CD14-positive monocyte (primary cell): ENCODE measurements around the gene CPEB3. TPM values are rescaled to one million over a fixed set of nuclear protein-coding genes. Genes with fewer than 3 reads are reported as not detected.

Experiments
- DNase-seq, 3 donors: peaks; one replicate each; pipeline ENCODE4 v3.0.0-alpha.2; 2011 to 2022
- H2AFZ ChIP-seq: 2 replicates; pipeline ENCODE4 v1.6.0; 2012; ENCODE audit warnings: mild to moderate bottlenecking, low read depth, low read length, inconsistent platforms; ENCODE audit not compliant: insufficient read depth, poor library complexity, severe bottlenecking
- H3K27ac ChIP-seq, 2 donors: 1 replicate in 1 of 2; 2 replicates in 1 of 2; pipeline ENCODE4 v1.5.1; 2012 to 2013; ENCODE audit warnings: low read length in 2 of 2, control low read depth in 1 of 2, inconsistent platforms in 1 of 2, low read depth in 1 of 2, mild to moderate bottlenecking in 1 of 2
- H3K27me3 ChIP-seq, 2 donors: one replicate each; pipeline versions ENCODE4 v1.6.0 to v1.6.1; 2011 to 2013; ENCODE audit warnings: low read length in 2 of 2; ENCODE audit not compliant: control insufficient read depth in 2 of 2, insufficient read depth in 2 of 2
- H3K36me3 ChIP-seq, 2 donors: replicated peaks in 1 of 2; 1 replicate in 1 of 2; 2 replicates in 1 of 2; pipeline versions ENCODE4 v1.5.1 to v1.6.1; 2012 to 2013; ENCODE audit warnings: low read length in 2 of 2, control low read depth in 1 of 2, inconsistent platforms in 1 of 2, mild to moderate bottlenecking in 1 of 2; ENCODE audit not compliant: insufficient read depth in 2 of 2, control insufficient read depth in 1 of 2
- H3K4me1 ChIP-seq, 2 donors: 1 replicate in 1 of 2; 2 replicates in 1 of 2; pipeline versions ENCODE4 v1.5.1 to v1.6.1; 2012 to 2013; ENCODE audit warnings: low read length in 2 of 2, control low read depth in 1 of 2, inconsistent platforms in 1 of 2, mild to moderate bottlenecking in 1 of 2, moderate library complexity in 1 of 2; ENCODE audit not compliant: insufficient read depth in 2 of 2, control insufficient read depth in 1 of 2
- H3K4me2 ChIP-seq: replicated peaks from 2 replicates; pipeline ENCODE3; 2012; ENCODE audit warnings: low read length, moderate library complexity, mild to moderate bottlenecking; ENCODE audit not compliant: poor library complexity, severe bottlenecking; ENCODE audit errors: extremely low read depth
- H3K4me3 ChIP-seq, 3 experiments: fragments of 200-600 bp in 1 of 3; sonication (generic) in 1 of 3; replicated peaks in 1 of 3; 1 replicate in 2 of 3; 2 replicates in 1 of 3; pipeline ENCODE4 v1.5.1; 2011 to 2013; ENCODE audit warnings: low read length in 3 of 3, mild to moderate bottlenecking in 3 of 3, control low read depth in 2 of 3, low read depth in 2 of 3, inconsistent platforms in 1 of 3, moderate library complexity in 1 of 3
- H3K79me2 ChIP-seq: 2 replicates; pipeline ENCODE4 v1.6.0; 2012; ENCODE audit warnings: mild to moderate bottlenecking, control low read depth, inconsistent platforms, low read length, moderate library complexity; ENCODE audit not compliant: insufficient read depth
- H3K9ac ChIP-seq: 2 replicates; pipeline ENCODE4 v1.6.0; 2017; ENCODE audit warnings: low read length, mild to moderate bottlenecking; ENCODE audit not compliant: insufficient read depth, poor library complexity, severe bottlenecking
- H3K9me3 ChIP-seq, 2 donors: replicated peaks in 1 of 2; 1 replicate in 1 of 2; 2 replicates in 1 of 2; pipeline versions ENCODE4 v1.5.1 to v1.6.1; 2012 to 2013; ENCODE audit warnings: low read length in 2 of 2, control low read depth in 1 of 2; ENCODE audit not compliant: control insufficient read depth in 1 of 2, insufficient read depth in 1 of 2
- H4K20me1 ChIP-seq: 2 replicates; pipeline ENCODE4 v1.6.0; 2012; ENCODE audit warnings: mild to moderate bottlenecking, low read length, control low read depth, moderate library complexity; ENCODE audit not compliant: insufficient read depth
- H3K27ac Mint-ChIP-seq, 7 donors: one replicate each; pipeline ENCODE4 v1.8.0; 2020; ENCODE audit warnings: mild to moderate bottlenecking in 7 of 7, mixed read lengths in 7 of 7, moderate library complexity in 6 of 7, inconsistent platforms in 2 of 7
- H3K27me3 Mint-ChIP-seq, 3 donors: one replicate each; pipeline ENCODE4 v1.8.0; 2021 to 2022; ENCODE audit warnings: low read depth in 3 of 3, mild to moderate bottlenecking in 3 of 3, mixed read lengths in 3 of 3, moderate library complexity in 3 of 3, inconsistent platforms in 1 of 3
- H3K36me3 Mint-ChIP-seq, 2 donors: one replicate each; pipeline ENCODE4 v1.8.0; 2020; ENCODE audit warnings: mixed read lengths in 2 of 2, inconsistent platforms in 1 of 2, mild to moderate bottlenecking in 1 of 2
- H3K4me1 Mint-ChIP-seq: one replicate; pipeline ENCODE4 v1.8.0; 2020; ENCODE audit warnings: mild to moderate bottlenecking, mixed read lengths
- H3K4me3 Mint-ChIP-seq, 2 donors: one replicate each; pipeline ENCODE4 v1.8.0; 2020; ENCODE audit warnings: mild to moderate bottlenecking in 2 of 2, mixed read lengths in 2 of 2, moderate library complexity in 1 of 2
- H3K9me3 Mint-ChIP-seq, 7 donors: one replicate each; pipeline ENCODE4 v1.8.0; 2020 to 2022; ENCODE audit warnings: mixed read lengths in 7 of 7, mild to moderate bottlenecking in 6 of 7, moderate library complexity in 6 of 7, inconsistent platforms in 2 of 7
- WGBS: methylation state at CpG from one replicate; pipeline ENCODE4 v1.1.5; 2013; ENCODE audit warnings: missing lambda C conversion rate; ENCODE audit not compliant: insufficient coverage; 5-methylcytosine and 5-hydroxymethylcytosine counted together
- intact Hi-C, 2 donors: fragments of 100-400 bp; cut with micrococcal nuclease; formaldehyde crosslinking; loops; one replicate each; pipeline versions ENCODE4 v1.15.0 to v1.15.1; 2023
- polyA plus RNA-seq, 3 donors: library from polyadenylated mRNA; depleted of rRNA in 1 of 3; unstranded in 2 of 3; stranded (reverse) in 1 of 3; fragments of 300-500 nt in 2 of 3; fragments of >200 nt in 1 of 3; fragmentation: Illumina TruSeq in 2 of 3; gene quantifications; 1 replicate in 2 of 3; 2 replicates in 1 of 3; pipeline ENCODE4 v1.2.3, GENCODE V29; 2012 to 2021
- TF ChIP-seq, protein P1 (sequence below): fragments of 200-600 bp; IDR thresholded peaks from one replicate; pipeline ENCODE4 v1.8.0; 2022; ENCODE audit warnings: antibody characterized with exemption, mild to moderate bottlenecking

Gene CPEB3
- polyA plus RNA-seq, 3 donors = 1.8 to 2.9 (median 2.1) TPM

DNA sequence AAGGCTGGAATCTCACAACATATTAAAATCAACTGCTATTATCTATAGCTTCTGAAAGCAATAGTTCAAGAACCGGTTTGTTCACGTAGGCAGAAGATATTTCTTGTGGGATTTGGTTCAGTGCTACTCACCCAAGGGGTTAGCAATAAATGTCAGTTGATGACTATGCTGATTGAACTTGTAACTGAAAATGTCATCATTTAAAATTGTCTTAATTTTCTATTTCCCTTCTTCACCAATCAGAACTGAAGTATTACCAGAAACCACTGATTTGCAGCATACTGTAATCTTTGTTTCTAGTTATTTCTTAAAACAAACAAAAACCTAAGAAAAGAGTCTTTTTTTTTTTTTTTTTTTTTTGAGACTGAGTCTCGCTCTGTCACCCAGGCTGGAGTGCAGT, 46.1 kb downstream of the CPEB3 start:
- Mint-ChIP-seq H3K27ac (no peak overlapping the region), H3K4me1 (peaks cover 21% of the 10 kb centered on the region), H3K36me3 (no peaks in the 10 kb centered on the region), H3K9me3 (peaks cover 0 to 1% (median 0%) of the 10 kb centered on the region in 7 donors), H3K4me3 (no peak overlapping the region), H3K27me3 (no peaks in the 10 kb centered on the region)
- H3K4me1 ChIP-seq = peaks cover 16 to 21% of the 10 kb centered on the region in 2 donors
- H2AFZ ChIP-seq = no peak overlapping the region
- H3K27me3 ChIP-seq = no peaks in the 10 kb centered on the region
- TF ChIP-seq, protein P1, sequence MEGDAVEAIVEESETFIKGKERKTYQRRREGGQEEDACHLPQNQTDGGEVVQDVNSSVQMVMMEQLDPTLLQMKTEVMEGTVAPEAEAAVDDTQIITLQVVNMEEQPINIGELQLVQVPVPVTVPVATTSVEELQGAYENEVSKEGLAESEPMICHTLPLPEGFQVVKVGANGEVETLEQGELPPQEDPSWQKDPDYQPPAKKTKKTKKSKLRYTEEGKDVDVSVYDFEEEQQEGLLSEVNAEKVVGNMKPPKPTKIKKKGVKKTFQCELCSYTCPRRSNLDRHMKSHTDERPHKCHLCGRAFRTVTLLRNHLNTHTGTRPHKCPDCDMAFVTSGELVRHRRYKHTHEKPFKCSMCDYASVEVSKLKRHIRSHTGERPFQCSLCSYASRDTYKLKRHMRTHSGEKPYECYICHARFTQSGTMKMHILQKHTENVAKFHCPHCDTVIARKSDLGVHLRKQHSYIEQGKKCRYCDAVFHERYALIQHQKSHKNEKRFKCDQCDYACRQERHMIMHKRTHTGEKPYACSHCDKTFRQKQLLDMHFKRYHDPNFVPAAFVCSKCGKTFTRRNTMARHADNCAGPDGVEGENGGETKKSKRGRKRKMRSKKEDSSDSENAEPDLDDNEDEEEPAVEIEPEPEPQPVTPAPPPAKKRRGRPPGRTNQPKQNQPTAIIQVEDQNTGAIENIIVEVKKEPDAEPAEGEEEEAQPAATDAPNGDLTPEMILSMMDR = no peak
- no peaks in the 10 kb centered on the region for H3K9me3 ChIP-seq
- H3K27ac ChIP-seq = no peak overlapping the region
- no peak overlapping the region for H3K9ac ChIP-seq
- H3K36me3 ChIP-seq = no peaks in the 10 kb centered on the region
- no peak overlapping the region for H3K4me2 ChIP-seq
- no peaks in the 10 kb centered on the region for H4K20me1 ChIP-seq
- no peak for DNase-seq
- no CpG with 5 or more reads among the region's 3 CpGs for WGBS
- intact Hi-C loops = no loop called here
- no peak overlapping the region for H3K4me3 ChIP-seq
- H3K79me2 ChIP-seq = no peaks in the 10 kb centered on the region

DNA sequence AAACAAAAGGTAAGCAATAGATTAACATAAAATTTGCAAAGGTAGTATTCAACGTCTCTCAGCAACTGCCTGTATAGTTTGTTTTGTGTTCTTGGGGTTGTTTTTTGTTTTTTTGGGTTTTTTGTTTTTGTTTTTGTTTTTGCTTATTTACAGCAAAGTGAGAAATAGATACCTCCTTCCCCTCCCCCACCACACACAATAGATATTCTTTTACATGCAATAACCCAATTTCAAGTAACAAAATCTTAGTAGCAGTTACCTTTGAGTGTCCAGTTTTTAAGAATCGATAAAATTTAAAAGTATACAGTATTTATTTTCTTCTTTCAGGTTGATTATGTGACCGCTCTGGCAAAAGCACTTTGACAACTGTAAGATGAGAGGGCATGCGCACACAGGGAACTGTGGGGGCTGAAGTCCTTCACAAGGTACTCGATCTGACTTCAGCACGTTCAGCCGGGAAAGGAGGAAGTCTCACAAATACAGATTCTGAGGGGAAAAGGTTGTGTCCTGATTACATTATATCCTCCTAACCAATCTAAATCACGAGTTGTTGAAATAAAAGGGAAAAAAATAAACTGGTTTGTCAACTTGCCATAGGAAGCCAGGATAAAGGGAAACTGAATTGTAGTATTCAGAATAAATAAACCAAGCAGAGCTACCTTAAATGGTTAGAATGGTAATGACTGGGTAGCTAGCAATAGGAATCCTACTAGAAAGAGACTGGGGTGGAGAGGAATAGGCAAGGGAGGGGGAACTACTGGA, 47.8 kb downstream of the CPEB3 start:
- TF ChIP-seq, protein P1 = no peak
- peak overlapping the region; percentile 51 to 88 (median 76) for H3K27ac Mint-ChIP-seq
- Histone ChIP-seq H4K20me1 (peaks cover 6% of the 10 kb centered on the region), H3K4me2 (peak overlapping the region; percentile 69), H3K79me2 (peaks cover 16% of the 10 kb centered on the region), H3K27ac (peak overlapping the region in 1 of 2 donors; percentile 27), H3K4me1 (peaks cover 27 to 36% of the 10 kb centered on the region in 2 donors), H3K36me3 (no peaks in the 10 kb centered on the region), H3K4me3 (peak overlapping the region in 2 of 3 experiments; percentile 18 to 51), H3K27me3 (no peaks in the 10 kb centered on the region), H3K9ac (no peak overlapping the region), H2AFZ (peak overlapping the region; percentile 10), H3K9me3 (no peaks in the 10 kb centered on the region)
- peak; percentile 35 to 60 (median 52) for DNase-seq
- peaks cover 0 to 2% (median 0%) of the 10 kb centered on the region in 3 donors for H3K27me3 Mint-ChIP-seq
- WGBS = no CpG with 5 or more reads among the region's 8 CpGs
- peak overlapping the region; percentile 53 to 80 for H3K4me3 Mint-ChIP-seq
- H3K4me1 Mint-ChIP-seq = peaks cover 33% of the 10 kb centered on the region
- intact Hi-C loops = no loop called here
- H3K9me3 Mint-ChIP-seq = peaks cover 0 to 3% (median 0%) of the 10 kb centered on the region in 7 donors
- H3K36me3 Mint-ChIP-seq = peaks cover under 1% of the 10 kb centered on the region in 2 donors
